DND-41 (cell line): ENCODE results near the gene CES4A.
"Not testable (repeated sequence)": the region's sequence is repeated elsewhere in the genome, so short reads cannot be mapped to it uniquely, and the experiment has no call there.

Source experiments
- CTCF ChIP-seq: IDR thresholded peaks from 2 replicates; pipeline ENCODE4 v1.5.1; 2012; ENCODE audit warnings: borderline replicate concordance, low read length, moderate library complexity, mild to moderate bottlenecking; ENCODE audit not compliant: poor library complexity, severe bottlenecking; ENCODE audit errors: extremely low read depth
- EZH2 ChIP-seq: IDR thresholded peaks from 3 replicates; pipeline ENCODE4 v1.6.1; 2012; ENCODE audit warnings: borderline replicate concordance, low read depth, mild to moderate bottlenecking, moderate library complexity, low read length, inconsistent platforms; ENCODE audit not compliant: severe bottlenecking

- not testable (repeated sequence) for TF ChIP-seq CTCF, EZH2
Observed at GRCh38 chr16:66956154-66956457, 32.3 kb upstream of the CES4A start.
